Measurements from ENCODE around the gene NCOR2.

NCOR2 gene

GRCh38 chr12:124579921-124580517 lies 12.6 kb upstream of the NCOR2 start:
- H3K4me3 ChIP-seq (ENCODE audit: low read depth, low read length): no peak overlapping the region
- no peaks in the 10 kb centered on the region for H3K27me3 ChIP-seq
- H3K36me3 ChIP-seq: no peaks in the 10 kb centered on the region
- peaks cover 15% of the 10 kb centered on the region for H3K9me3 ChIP-seq
- TF ChIP-seq CTCF (IDR thresholded peaks at IDR 0.05; ENCODE audit: low read depth, low read length): no peak
- DNase-seq: no peak
- no peaks in the 10 kb centered on the region for H3K4me1 ChIP-seq

GRCh38 chr12:124578854-124579253 lies 11.4 kb upstream of the NCOR2 start:
- Histone ChIP-seq H3K36me3 (no peaks in the 10 kb centered on the region), H3K9me3 (peaks cover 15% of the 10 kb centered on the region), H3K27me3 (no peaks in the 10 kb centered on the region), H3K4me1 (no peaks in the 10 kb centered on the region), H3K4me3 (ENCODE audit: low read depth, low read length) (no peak overlapping the region)
- no peak for TF ChIP-seq CTCF (IDR thresholded peaks at IDR 0.05; ENCODE audit: low read depth, low read length)
- DNase-seq: no peak

GRCh38 chr12:124578445-124578844 lies 11.0 kb upstream of the NCOR2 start:
- Histone ChIP-seq H3K27me3 (no peaks in the 10 kb centered on the region), H3K36me3 (no peaks in the 10 kb centered on the region), H3K4me1 (no peaks in the 10 kb centered on the region), H3K4me3 (ENCODE audit: low read depth, low read length) (no peak overlapping the region), H3K9me3 (peaks cover 15% of the 10 kb centered on the region)
- no peak for TF ChIP-seq CTCF (IDR thresholded peaks at IDR 0.05; ENCODE audit: low read depth, low read length)
- no peak for DNase-seq

GRCh38 chr12:124577986-124578385 lies 10.6 kb upstream of the NCOR2 start:
- no peaks in the 10 kb centered on the region for H3K27me3 ChIP-seq
- no peaks in the 10 kb centered on the region for H3K4me1 ChIP-seq
- H3K36me3 ChIP-seq: no peaks in the 10 kb centered on the region
- TF ChIP-seq CTCF (IDR thresholded peaks at IDR 0.05; ENCODE audit: low read depth, low read length): no peak
- H3K9me3 ChIP-seq: peaks cover 15% of the 10 kb centered on the region
- DNase-seq: no peak
- no peak overlapping the region for H3K4me3 ChIP-seq (ENCODE audit: low read depth, low read length)

- no peak for TF ChIP-seq CTCF (IDR thresholded peaks at IDR 0.05; ENCODE audit: low read depth, low read length)
- H3K27me3 ChIP-seq: no peaks in the 10 kb centered on the region
- no peak for DNase-seq
- H3K4me3 ChIP-seq (ENCODE audit: low read depth, low read length): no peak overlapping the region
- H3K4me1 ChIP-seq: no peaks in the 10 kb centered on the region
- no peaks in the 10 kb centered on the region for H3K36me3 ChIP-seq
- peaks cover 15% of the 10 kb centered on the region for H3K9me3 ChIP-seq
Measured at GRCh38 chr12:124577374-124577773, 10.0 kb upstream of the NCOR2 start.

- no peak for DNase-seq
- TF ChIP-seq CTCF (IDR thresholded peaks at IDR 0.05; ENCODE audit: low read depth, low read length): no peak
- Histone ChIP-seq H3K27me3 (no peaks in the 10 kb centered on the region), H3K9me3 (peaks cover 15% of the 10 kb centered on the region), H3K4me1 (no peaks in the 10 kb centered on the region), H3K4me3 (ENCODE audit: low read depth, low read length) (no peak overlapping the region), H3K36me3 (no peaks in the 10 kb centered on the region)
Measured at GRCh38 chr12:124576061-124576650, 8.7 kb upstream of the NCOR2 start.

Data from BE2C (cell line).